ENCODE measurements around the gene TULP1. TPM values are rescaled to one million over a fixed set of nuclear protein-coding genes. Genes with fewer than 3 reads are reported as not detected.

Gene TULP1
- total and polyA plus RNA-seq, 10 donors: 0.03 to 0.09 (median 0.04) TPM; not detected in 7

GRCh38 chr6:35453236-35453635 lies 59.5 kb downstream of the TULP1 start:
- peaks cover 22 to 51% (median 31%) of the 10 kb centered on the region in 6 donors for H3K4me1 ChIP-seq
- intact Hi-C loops (cut with DNase I; ENCODE audit: low total_unique reads): loop anchor here (5.0 kb wide), 1 partner anchor 111 kb away; the partner anchor contains the start of gene PPARD
- DNase-seq: no peak
- peaks cover 0 to 30% (median 10%) of the 10 kb centered on the region in 6 donors for H3K36me3 ChIP-seq
- H3K27ac ChIP-seq: no peak overlapping the region
- no peaks in the 10 kb centered on the region for H3K9me3 ChIP-seq
- peak overlapping the region in 5 of 8 donors; percentile 66 to 96 (median 82) for H3K4me3 ChIP-seq
- 23 to 43% (median 32%) methylated on average over 3 of the region's 3 CpGs for WGBS, 5 donors
- no peak for TF ChIP-seq POLR2A (IDR thresholded peaks at IDR 0.05)
- TF ChIP-seq, protein P1, sequence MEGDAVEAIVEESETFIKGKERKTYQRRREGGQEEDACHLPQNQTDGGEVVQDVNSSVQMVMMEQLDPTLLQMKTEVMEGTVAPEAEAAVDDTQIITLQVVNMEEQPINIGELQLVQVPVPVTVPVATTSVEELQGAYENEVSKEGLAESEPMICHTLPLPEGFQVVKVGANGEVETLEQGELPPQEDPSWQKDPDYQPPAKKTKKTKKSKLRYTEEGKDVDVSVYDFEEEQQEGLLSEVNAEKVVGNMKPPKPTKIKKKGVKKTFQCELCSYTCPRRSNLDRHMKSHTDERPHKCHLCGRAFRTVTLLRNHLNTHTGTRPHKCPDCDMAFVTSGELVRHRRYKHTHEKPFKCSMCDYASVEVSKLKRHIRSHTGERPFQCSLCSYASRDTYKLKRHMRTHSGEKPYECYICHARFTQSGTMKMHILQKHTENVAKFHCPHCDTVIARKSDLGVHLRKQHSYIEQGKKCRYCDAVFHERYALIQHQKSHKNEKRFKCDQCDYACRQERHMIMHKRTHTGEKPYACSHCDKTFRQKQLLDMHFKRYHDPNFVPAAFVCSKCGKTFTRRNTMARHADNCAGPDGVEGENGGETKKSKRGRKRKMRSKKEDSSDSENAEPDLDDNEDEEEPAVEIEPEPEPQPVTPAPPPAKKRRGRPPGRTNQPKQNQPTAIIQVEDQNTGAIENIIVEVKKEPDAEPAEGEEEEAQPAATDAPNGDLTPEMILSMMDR (IDR thresholded peaks at IDR 0.05 in 8 of 11, conservative IDR thresholded peaks at IDR 0.05 in 3 of 11): no peak
- TF ChIP-seq POLR2AphosphoS5 (IDR thresholded peaks at IDR 0.05): no peak
- H3K27me3 ChIP-seq (replicated peaks in 1 of 7): no peaks in the 10 kb centered on the region

GRCh38 chr6:35452183-35453090 lies 60.3 kb downstream of the TULP1 start, which contains the start of gene FANCE:
FANCE (plus strand) TSS chr6:35452338; CDS start chr6:35452546, 208 bp downstream.
- Histone ChIP-seq H3K4me3 (peak within 1 kb of the TSS; percentile 66 to 96 (median 82)), H3K27me3 (replicated peaks in 1 of 7) (no peaks in the 10 kb centered on the region), H3K27ac (peak within 1 kb of the TSS in 7 of 8 donors; percentile 59 to 88 (median 79)), H3K9me3 (no peaks in the 10 kb centered on the region), H3K36me3 (peaks cover 0 to 22% (median 8%) of the 10 kb centered on the region in 6 donors), H3K4me1 (peaks cover 22 to 51% (median 31%) of the 10 kb centered on the region in 6 donors)
- whole genome bisulfite sequencing, 5 donors: 1 to 8% (median 1%) methylated on average over 20 to 87 of the region's 87 CpGs
- DNase-seq: peak; percentile 99
- intact Hi-C loops (cut with DNase I; ENCODE audit: low total_unique reads): loop anchor here (5.0 kb wide), 1 partner anchor 110 kb away; the partner anchor contains the start of gene PPARD
- TF ChIP-seq, protein P1 (IDR thresholded peaks at IDR 0.05 in 8 of 11, conservative IDR thresholded peaks at IDR 0.05 in 3 of 11): peak in 3 of 11 experiments; percentile 23 to 49 (median 37)
- TF ChIP-seq POLR2A (IDR thresholded peaks at IDR 0.05): no peak
- TF ChIP-seq POLR2AphosphoS5 (IDR thresholded peaks at IDR 0.05): peak; percentile 83 to 93 (median 84)

GRCh38 chr6:35451354-35452182 lies 61.1 kb downstream of the TULP1 start:
- 8 to 15% (median 13%) methylated on average over 20 of the region's 20 CpGs for WGBS, 5 donors

More at GRCh38 chr6:35451354-35452182, 61.1 kb downstream of the TULP1 start:
- no peaks in the 10 kb centered on the region for H3K9me3 ChIP-seq
- no peak for DNase-seq
- peak overlapping the region in 7 of 8 donors; percentile 59 to 88 (median 79) for H3K27ac ChIP-seq
- TF ChIP-seq POLR2AphosphoS5 (IDR thresholded peaks at IDR 0.05) (no peak), POLR2A (IDR thresholded peaks at IDR 0.05) (no peak)
- TF ChIP-seq, protein P1 (IDR thresholded peaks at IDR 0.05 in 8 of 11, conservative IDR thresholded peaks at IDR 0.05 in 3 of 11): no peak
- peak overlapping the region; percentile 66 to 96 (median 82) for H3K4me3 ChIP-seq
- peaks cover 22 to 51% (median 31%) of the 10 kb centered on the region in 6 donors for H3K4me1 ChIP-seq
- no peaks in the 10 kb centered on the region for H3K27me3 ChIP-seq (replicated peaks in 1 of 7)
- intact Hi-C loops (cut with DNase I; ENCODE audit: low total_unique reads): loop anchor here (5.0 kb wide), 1 partner anchor 109 kb away; the partner anchor contains the start of gene PPARD
- H3K36me3 ChIP-seq: peaks cover 0 to 13% (median 6%) of the 10 kb centered on the region in 6 donors
